ENCODE results near the gene ERC1. TPM values are rescaled to one million over a fixed set of nuclear protein-coding genes. Genes with fewer than 3 reads are reported as not detected.

ERC1 gene
- total and polyA plus RNA-seq, 2 donors from 2014 or later: 5.1 to 68.3 TPM

GRCh38 chr12:1218369-1218768, 227.3 kb downstream of the ERC1 start:
- TF ChIP-seq CTCF (IDR thresholded peaks at IDR 0.05; ENCODE audit: borderline replicate concordance, extremely low read depth, insufficient read depth): no peak
- Histone ChIP-seq H3K9ac (ENCODE audit: low read length in 3 of 3) (no peak overlapping the region), H3K27me3 (ENCODE audit: control insufficient read depth, insufficient read depth, low read length) (no peaks in the 10 kb centered on the region), H3K4me1 (ENCODE audit: control insufficient read depth in 2 of 3, insufficient read depth in 2 of 3, low read depth in 1 of 3, low read length in 3 of 3) (peaks cover 0 to 6% (median 5%) of the 10 kb centered on the region in 3 donors), H3K27ac (ENCODE audit: low read depth in 2 of 2, low read length in 2 of 2) (no peak overlapping the region), H3K4me3 (ENCODE audit: low read length in 3 of 3) (no peak overlapping the region), H3K36me3 (ENCODE audit: control insufficient read depth in 2 of 3, insufficient read depth in 3 of 3, low read length in 3 of 3) (no peaks in the 10 kb centered on the region), H3K9me3 (ENCODE audit: control insufficient read depth in 2 of 3, insufficient read depth in 1 of 3, low read length in 3 of 3) (no peaks in the 10 kb centered on the region)
- DNase-seq (no peak), FAIRE-seq (no peak)
- intact Hi-C loops (cut with DNase I): no loop called here

GRCh38 chr12:1220127-1221092, 229.4 kb downstream of the ERC1 start:
- H3K27ac ChIP-seq (ENCODE audit: low read depth in 2 of 2, low read length in 2 of 2): no peak overlapping the region
- intact Hi-C loops (cut with DNase I): no loop called here
- TF ChIP-seq CTCF (IDR thresholded peaks at IDR 0.05; ENCODE audit: borderline replicate concordance, extremely low read depth, insufficient read depth): no peak
- FAIRE-seq: no peak
- H3K36me3 ChIP-seq (ENCODE audit: control insufficient read depth in 2 of 3, insufficient read depth in 3 of 3, low read length in 3 of 3): no peaks in the 10 kb centered on the region
- no peak overlapping the region for H3K9ac ChIP-seq (ENCODE audit: low read length in 3 of 3)
- DNase-seq: peak in 1 of 5 donors; percentile 64
- no peaks in the 10 kb centered on the region for H3K27me3 ChIP-seq (ENCODE audit: control insufficient read depth, insufficient read depth, low read length)
- no peak overlapping the region for H3K4me3 ChIP-seq (ENCODE audit: low read length in 3 of 3)
- no peaks in the 10 kb centered on the region for H3K9me3 ChIP-seq (ENCODE audit: control insufficient read depth in 2 of 3, insufficient read depth in 1 of 3, low read length in 3 of 3)
- H3K4me1 ChIP-seq (ENCODE audit: control insufficient read depth in 2 of 3, insufficient read depth in 2 of 3, low read depth in 1 of 3, low read length in 3 of 3): peaks cover 0 to 6% (median 5%) of the 10 kb centered on the region in 3 donors

- Histone ChIP-seq H3K4me1 (ENCODE audit: control insufficient read depth in 2 of 3, insufficient read depth in 2 of 3, low read depth in 1 of 3, low read length in 3 of 3) (peaks cover 0 to 2% (median 0%) of the 10 kb centered on the region in 3 donors), H3K36me3 (ENCODE audit: control insufficient read depth in 2 of 3, insufficient read depth in 3 of 3, low read length in 3 of 3) (no peaks in the 10 kb centered on the region), H3K27me3 (ENCODE audit: control insufficient read depth, insufficient read depth, low read length) (no peaks in the 10 kb centered on the region), H3K9ac (ENCODE audit: low read length in 3 of 3) (no peak overlapping the region), H3K9me3 (ENCODE audit: control insufficient read depth in 2 of 3, insufficient read depth in 1 of 3, low read length in 3 of 3) (no peaks in the 10 kb centered on the region), H3K4me3 (ENCODE audit: low read length in 3 of 3) (no peak overlapping the region), H3K27ac (ENCODE audit: low read depth in 2 of 2, low read length in 2 of 2) (no peak overlapping the region)
- no peak for TF ChIP-seq CTCF (IDR thresholded peaks at IDR 0.05; ENCODE audit: borderline replicate concordance, extremely low read depth, insufficient read depth)
- intact Hi-C loops (cut with DNase I): no loop called here
- no peak for FAIRE-seq
- no peak for DNase-seq
Observed at GRCh38 chr12:1222858-1223639, 232.0 kb downstream of the ERC1 start.

Data from kidney (tissue), 14 donors.